Pancreas (tissue), 10 donors: ENCODE measurements around the gene CLN6. TPM values are rescaled to one million over a fixed set of nuclear protein-coding genes. Genes with fewer than 3 reads are reported as not detected.

ENCODE experiments used
- ATAC-seq, 4 donors: fragments of 200-7000 bp; cut with Tn5 transposase; one replicate each; pipeline versions ENCODE4 v1.8.0 to v1.9.1; 2020; ENCODE audit warnings: mild to moderate bottlenecking in 4 of 4, moderate library complexity in 4 of 4
- DNase-seq, 6 donors: peaks; one replicate each; pipeline ENCODE4 v3.0.0-alpha.2; 2020
- FAIRE-seq: peaks from 2 replicates; lab custom pipeline; 2012; peaks lifted over from hg19 to GRCh38; lab: Jason Lieb, UNC
- H3K27ac ChIP-seq, 4 donors: fragments of 200-600 bp; sonication (generic); 1 replicate in 3 of 4; 2 replicates in 1 of 4; pipeline versions ENCODE4 v1.5.0 to v1.8.0; 2020
- H3K27me3 ChIP-seq, 4 donors: fragments of 200-600 bp; one replicate each; pipeline ENCODE4 v1.8.0; 2021
- H3K36me3 ChIP-seq, 3 donors: fragments of 200-600 bp; sonication (generic) in 1 of 3; one replicate each; pipeline versions ENCODE4 v1.5.0 to v1.8.0; 2020 to 2021
- H3K4me1 ChIP-seq, 3 donors: fragments of 200-600 bp; one replicate each; pipeline ENCODE4 v1.8.0; 2021
- H3K4me3 ChIP-seq, 4 donors: fragments of 200-600 bp; sonication (generic) in 2 of 4; one replicate each; pipeline versions ENCODE4 v1.5.0 to v1.8.0; 2020 to 2021
- H3K9me3 ChIP-seq, 4 donors: fragments of 200-600 bp; one replicate each; pipeline ENCODE4 v1.8.0; 2021
- WGBS, 2 donors: extraction: QIAGEN DNeasy Blood & Tissue Kit; methylation state at CpG; one replicate each; pipeline ENCODE4 v1.1.7; 2013; 5-methylcytosine and 5-hydroxymethylcytosine counted together
- intact Hi-C, 3 donors: fragments of 100-400 bp; cut with DNase I; formaldehyde crosslinking; loops; one replicate each; pipeline versions ENCODE4 v1.11.1 to v1.14.2; 2022
- polyA plus RNA-seq, 2 donors: library from polyadenylated mRNA; stranded (reverse); fragments of 200-250 nt; gene quantifications; one replicate each; pipeline ENCODE4 v1.2.3, GENCODE V29; 2013
- total RNA-seq, 6 donors: library from RNA; stranded (reverse); fragmentation: NEBNext Ultra II Directional in 4 of 6; extraction: Animal tissue kit (Norgen Biotek cat#: 25700) in 4 of 6; gene quantifications; one replicate each; pipeline versions ENCODE4 v1.2.1 to v1.2.4, GENCODE V29; 2021 to 2023
- TF ChIP-seq, protein P1 (sequence below), 4 donors: fragments of 200-600 bp; sonication (generic) in 3 of 4; IDR thresholded peaks; one replicate each; pipeline versions ENCODE4 v1.5.0 to v1.8.0; 2021; ENCODE audit warnings: antibody characterized with exemption in 4 of 4
- donor health status: healthy with polysubstance abuse.
- donor health status: DM: no; HTN: no; CAD: no; lungs with moderate emphysema.
- donor health status: DM: no; HTN: no; CAD: no.
- donor health status: control.
- donor health status: control.
- donor health status: Bipolar disorder and iron deficiency.
- donor health status: DM: yes; HTN: yes; CAD: no.
- donor health status: DM: no; HTN: no; CAD: no.
- donor health status: DM: no; HTN: no; CAD: no.
- donor health status: DM: yes; HTN: yes; CAD: no.

The CLN6 gene
- total and polyA plus RNA-seq, 8 donors = 10.6 to 23.3 (median 13.6) TPM

DNA sequence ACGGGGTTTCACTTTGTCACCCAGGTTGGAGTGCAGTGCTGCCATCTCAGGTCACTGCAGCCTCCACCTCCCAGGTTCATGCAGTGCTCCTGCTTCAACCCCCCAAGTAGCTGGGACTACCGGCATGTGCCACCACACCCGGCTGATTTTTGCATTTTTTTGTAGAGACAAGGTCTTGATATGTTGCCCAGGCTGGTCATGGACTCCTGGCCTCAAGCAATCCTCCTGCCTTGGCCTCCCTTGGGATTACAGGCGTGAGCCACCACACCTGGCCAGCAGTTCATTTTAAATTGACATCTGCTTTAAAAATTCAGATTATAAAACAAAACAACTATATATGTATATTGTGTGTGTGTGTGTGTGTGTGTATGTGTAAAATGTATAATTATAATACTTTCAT lies 62.7 kb downstream of the CLN6 start:
- TF ChIP-seq, protein P1, sequence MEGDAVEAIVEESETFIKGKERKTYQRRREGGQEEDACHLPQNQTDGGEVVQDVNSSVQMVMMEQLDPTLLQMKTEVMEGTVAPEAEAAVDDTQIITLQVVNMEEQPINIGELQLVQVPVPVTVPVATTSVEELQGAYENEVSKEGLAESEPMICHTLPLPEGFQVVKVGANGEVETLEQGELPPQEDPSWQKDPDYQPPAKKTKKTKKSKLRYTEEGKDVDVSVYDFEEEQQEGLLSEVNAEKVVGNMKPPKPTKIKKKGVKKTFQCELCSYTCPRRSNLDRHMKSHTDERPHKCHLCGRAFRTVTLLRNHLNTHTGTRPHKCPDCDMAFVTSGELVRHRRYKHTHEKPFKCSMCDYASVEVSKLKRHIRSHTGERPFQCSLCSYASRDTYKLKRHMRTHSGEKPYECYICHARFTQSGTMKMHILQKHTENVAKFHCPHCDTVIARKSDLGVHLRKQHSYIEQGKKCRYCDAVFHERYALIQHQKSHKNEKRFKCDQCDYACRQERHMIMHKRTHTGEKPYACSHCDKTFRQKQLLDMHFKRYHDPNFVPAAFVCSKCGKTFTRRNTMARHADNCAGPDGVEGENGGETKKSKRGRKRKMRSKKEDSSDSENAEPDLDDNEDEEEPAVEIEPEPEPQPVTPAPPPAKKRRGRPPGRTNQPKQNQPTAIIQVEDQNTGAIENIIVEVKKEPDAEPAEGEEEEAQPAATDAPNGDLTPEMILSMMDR (IDR thresholded peaks at IDR 0.05) = no peak
- Histone ChIP-seq H3K27me3 (no peaks in the 10 kb centered on the region), H3K4me1 (no peaks in the 10 kb centered on the region), H3K9me3 (no peaks in the 10 kb centered on the region), H3K27ac (no peak overlapping the region), H3K4me3 (no peak overlapping the region), H3K36me3 (peaks cover 0 to 12% (median 0%) of the 10 kb centered on the region in 3 donors)
- intact Hi-C loops = no loop called here
- no peak for FAIRE-seq
- no peak for ATAC-seq
- DNase-seq = no peak
- WGBS, 2 donors = 85% methylated on average over 4 of the region's 4 CpGs

DNA sequence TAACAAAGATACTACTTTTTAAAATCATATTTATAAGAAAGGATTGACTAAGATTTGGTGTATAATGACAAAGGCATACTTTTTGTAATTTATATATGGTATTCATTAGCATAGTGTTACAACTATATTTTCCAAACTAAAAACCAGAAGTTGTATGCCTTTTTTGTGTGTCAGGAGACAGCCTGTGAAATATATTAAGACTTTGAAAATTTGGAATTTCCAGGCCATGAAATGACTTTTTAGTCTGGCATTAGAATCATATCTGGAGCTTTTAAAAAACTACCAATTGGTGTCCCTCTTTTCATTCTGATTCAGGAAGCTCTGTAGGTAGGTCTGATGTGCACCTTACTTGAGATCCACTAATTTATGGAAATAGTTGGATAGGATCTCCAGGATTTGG lies 66.3 kb downstream of the CLN6 start:
- H3K4me3 ChIP-seq = no peak overlapping the region
- H3K27ac ChIP-seq = no peak overlapping the region
- FAIRE-seq (no peak), DNase-seq (no peak), ATAC-seq (no peak)
- H3K36me3 ChIP-seq = peaks cover 0 to 25% (median 4%) of the 10 kb centered on the region in 3 donors
- no peaks in the 10 kb centered on the region for H3K4me1 ChIP-seq
- no peaks in the 10 kb centered on the region for H3K27me3 ChIP-seq
- intact Hi-C loops = no loop called here
- TF ChIP-seq, protein P1 (IDR thresholded peaks at IDR 0.05) = no peak
- no peaks in the 10 kb centered on the region for H3K9me3 ChIP-seq

DNA sequence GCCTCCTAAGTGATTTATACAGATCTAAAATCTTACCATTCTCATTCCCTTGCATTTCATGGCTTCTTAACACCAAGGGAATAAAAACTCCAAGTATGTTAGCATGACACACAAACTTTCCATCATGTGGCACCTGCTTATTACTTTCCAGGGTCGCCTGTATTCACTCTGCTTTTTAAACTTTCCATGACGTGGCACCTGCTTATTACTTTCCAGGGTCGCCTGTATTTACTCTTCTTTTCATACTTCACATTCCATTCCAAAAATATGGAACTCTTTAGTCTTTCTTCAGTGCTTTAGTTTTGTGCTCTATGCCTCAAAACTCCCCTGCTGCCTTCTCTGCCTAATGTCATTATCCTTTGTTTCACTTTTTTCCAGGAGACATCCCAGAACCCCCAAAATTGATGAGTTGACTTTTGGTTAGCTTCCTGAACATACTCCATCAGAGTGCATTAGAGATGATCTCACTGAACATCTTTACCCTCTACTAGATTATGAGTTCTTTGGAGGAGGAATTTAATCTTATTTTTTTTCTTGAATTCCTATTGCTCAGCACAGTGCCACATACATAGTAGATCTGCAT lies 71.4 kb downstream of the CLN6 start:
- WGBS, 2 donors = 18 to 25% methylated on average over 3 of the region's 3 CpGs
- ATAC-seq (peak; percentile 9 to 59 (median 24)), DNase-seq (no peak)

DNA sequence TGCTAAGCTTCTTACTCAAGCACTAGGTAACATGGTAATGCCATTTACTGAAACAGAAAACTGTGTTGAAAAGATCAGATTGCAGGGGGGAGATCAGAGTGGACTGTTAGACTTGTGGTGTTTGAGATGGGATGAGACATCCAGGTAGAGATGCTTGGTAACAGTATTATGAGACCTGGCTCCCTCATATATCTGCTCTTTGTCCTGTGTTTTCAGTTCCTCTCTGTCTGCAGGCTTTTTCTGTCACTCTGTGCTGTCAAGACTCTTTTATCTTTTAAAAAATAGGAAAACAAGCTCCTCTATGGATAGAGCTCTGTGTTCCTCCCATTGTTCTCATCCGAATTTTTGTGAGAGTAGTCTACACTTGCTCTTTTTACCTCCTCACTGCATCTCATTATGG lies 72.5 kb downstream of the CLN6 start:
- Histone ChIP-seq H3K27ac (no peak overlapping the region), H3K27me3 (no peaks in the 10 kb centered on the region), H3K4me3 (no peak overlapping the region), H3K4me1 (peaks cover 0 to 4% (median 0%) of the 10 kb centered on the region in 3 donors), H3K36me3 (peaks cover 0 to 20% (median 4%) of the 10 kb centered on the region in 3 donors), H3K9me3 (no peaks in the 10 kb centered on the region)
- TF ChIP-seq, protein P1 (IDR thresholded peaks at IDR 0.05) = no peak
- WGBS, 2 donors = 0 to 67% methylated on average over 1 of the region's 1 CpG
- intact Hi-C loops = loop anchor here in 2 of 3 donors (5.0 to 10.0 kb wide), 2 partner anchors 292 to 295 kb away; no protein-coding TSS in a partner anchor
- ATAC-seq (no peak), FAIRE-seq (no peak), DNase-seq (no peak)

More for the DNA sequence above, 71.4 kb downstream of the CLN6 start:
- Histone ChIP-seq H3K4me1 (peaks cover 0 to 4% (median 0%) of the 10 kb centered on the region in 3 donors), H3K9me3 (no peaks in the 10 kb centered on the region), H3K36me3 (peaks cover 0 to 24% (median 4%) of the 10 kb centered on the region in 3 donors), H3K27me3 (no peaks in the 10 kb centered on the region), H3K4me3 (no peak overlapping the region), H3K27ac (no peak overlapping the region)
- intact Hi-C loops = loop anchor here in 2 of 3 donors (5.0 to 10.0 kb wide), 2 partner anchors 293 to 296 kb away; no protein-coding TSS in a partner anchor
- FAIRE-seq = no peak
- TF ChIP-seq, protein P1 (IDR thresholded peaks at IDR 0.05) = no peak

Other genes with a start within 250 kb of the CLN6 start
- 10 to 100 TPM; 10.6 to 27.5 (median 17.6) TPM for gene PIAS1, start 175.4 kb downstream of the CLN6 start, total RNA-seq
- 10 to 100 TPM; 14.4 to 29.0 TPM for gene PIAS1, start 175.4 kb downstream of the CLN6 start, polyA plus RNA-seq
- gene CALML4, start 24.4 kb downstream of the CLN6 start, total RNA-seq = 1 to 10 TPM; 1.5 to 6.9 (median 4.4) TPM
- gene CALML4, start 24.4 kb downstream of the CLN6 start, polyA plus RNA-seq = 10 to 100 TPM; 12.9 to 31.4 TPM
- gene FEM1B, start 48.0 kb upstream of the CLN6 start, total RNA-seq = 10 to 100 TPM in 5 of 6 donors, 1 to 10 TPM in 1; 7.7 to 25.4 (median 16.3) TPM
- 1 to 10 TPM; 3.5 to 7.9 TPM for gene FEM1B, start 48.0 kb upstream of the CLN6 start, polyA plus RNA-seq
- gene ITGA11, start 202.4 kb upstream of the CLN6 start, total RNA-seq = 1 to 10 TPM in 2 of 6 donors, under 1 TPM in 4; 0.24 to 4.1 (median 0.66) TPM
- gene ITGA11, start 202.4 kb upstream of the CLN6 start, polyA plus RNA-seq = 1 to 10 TPM in 1 of 2 donors, under 1 TPM in 1; 0.19 to 1.1 TPM